GM21576 (cell line): ENCODE measurements around the gene SOCS3.
"Not testable (repeated sequence)": the region's sequence is repeated elsewhere in the genome, so short reads cannot be mapped to it uniquely, and the experiment has no call there.

Source experiments
- ATAC-seq: cut with Tn5 transposase; IDR thresholded peaks from one replicate; pipeline ENCODE4 v1.9.1; 2021; ENCODE audit warnings: mild to moderate bottlenecking, moderate library complexity; ENCODE audit not compliant: unreplicated experiment

Gene SOCS3

GRCh38 chr17:78332991-78333390 is 26.9 kb downstream of the SOCS3 start:
- ATAC-seq = no peak

DNA sequence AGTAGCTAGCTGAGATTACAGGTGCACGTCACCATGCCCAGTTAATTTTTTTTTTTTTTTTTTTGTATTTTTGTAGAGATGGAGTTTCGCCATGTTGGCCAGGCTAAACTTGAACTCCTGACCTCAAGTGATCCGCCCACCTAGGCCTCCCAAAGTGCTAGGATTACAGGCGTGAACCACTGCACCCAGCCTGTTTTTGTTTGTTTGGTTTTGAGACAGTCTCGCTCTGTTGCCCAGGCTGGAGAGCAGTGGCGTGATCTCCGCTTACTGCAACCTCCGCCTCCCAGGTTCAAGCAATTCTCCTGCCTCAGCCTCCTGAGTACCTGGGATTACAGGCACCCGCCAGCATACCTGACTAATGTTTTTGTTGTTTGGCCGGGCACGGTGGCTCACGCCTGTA is 28.5 kb downstream of the SOCS3 start:
- not testable (repeated sequence) for ATAC-seq

GRCh38 chr17:78330570-78331224 is 29.2 kb downstream of the SOCS3 start:
- no peak for ATAC-seq

DNA sequence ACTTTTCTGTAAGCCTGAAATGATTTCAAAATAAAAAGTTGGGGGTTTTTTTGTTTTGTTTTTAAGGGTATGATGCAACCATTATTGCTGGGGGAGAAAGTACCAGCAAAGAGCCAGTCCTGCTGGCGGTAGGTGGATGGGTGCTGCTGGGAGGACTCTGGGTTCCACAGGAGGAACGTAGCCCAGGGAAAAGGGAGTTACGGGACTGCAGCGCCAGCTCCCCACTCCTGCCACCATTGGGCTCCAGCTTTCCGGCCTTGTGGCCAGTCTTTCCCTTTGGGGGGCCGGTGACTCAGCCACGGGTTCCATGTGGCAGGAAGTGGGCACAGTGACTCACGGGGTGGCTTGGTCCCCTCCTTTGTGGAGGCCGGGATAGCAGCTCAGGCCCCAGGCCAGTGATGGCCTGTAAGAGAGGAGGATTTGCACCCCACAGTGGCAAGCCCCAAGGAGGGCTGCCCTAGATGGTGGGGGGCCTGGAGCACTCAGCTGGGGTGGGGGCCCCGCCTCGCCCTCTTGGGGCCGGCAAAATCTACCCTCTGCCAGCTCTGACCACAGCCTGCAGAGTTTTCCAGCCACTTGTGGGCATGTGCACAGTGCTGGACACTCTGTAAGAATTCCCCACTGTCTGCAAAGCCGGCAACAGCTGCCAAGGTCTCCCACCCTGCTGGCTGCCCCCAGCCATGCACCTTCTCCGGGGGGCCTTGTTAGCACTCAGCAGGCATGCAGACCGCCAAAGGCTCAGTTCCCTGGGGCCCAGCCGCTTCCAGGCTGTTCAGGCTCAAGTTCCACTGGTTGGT is 30.4 kb downstream of the SOCS3 start:
- no peak for ATAC-seq

- ATAC-seq = no peak
Observed at GRCh38 chr17:78327880-78328279, 32.0 kb downstream of the SOCS3 start.

GRCh38 chr17:78325076-78325687 is 34.7 kb downstream of the SOCS3 start:
- ATAC-seq = no peak

GRCh38 chr17:78324391-78325075 is 35.3 kb downstream of the SOCS3 start:
- ATAC-seq = no peak

DNA sequence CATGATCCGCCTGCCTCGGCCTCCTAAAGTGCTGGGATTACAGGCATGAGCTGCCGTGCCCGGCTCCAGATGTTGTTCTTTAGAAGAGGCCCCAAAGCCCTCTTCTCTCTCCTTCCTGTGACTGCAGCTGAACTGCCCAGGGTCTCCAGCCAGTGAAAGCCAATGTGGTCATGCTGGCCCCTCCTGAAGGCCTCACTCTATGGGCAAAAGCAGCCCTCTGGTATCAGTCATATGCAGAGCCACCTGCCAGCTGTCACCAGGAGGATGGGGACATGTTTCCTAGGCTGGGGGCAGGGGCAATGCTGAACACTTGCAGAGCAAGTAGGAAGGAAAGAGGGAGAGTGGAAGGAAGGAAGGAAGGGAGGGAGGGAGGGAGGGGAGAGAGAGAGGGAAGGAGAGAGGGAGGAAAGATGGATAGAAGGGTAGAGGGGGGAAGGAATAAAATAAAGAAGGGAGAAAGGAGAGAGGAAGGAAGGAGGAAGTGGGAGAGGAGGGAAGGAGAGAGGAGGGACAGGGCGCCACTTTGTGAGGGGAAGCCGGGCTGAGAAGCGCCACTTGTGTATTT is 36.0 kb downstream of the SOCS3 start:
- no peak for ATAC-seq

DNA sequence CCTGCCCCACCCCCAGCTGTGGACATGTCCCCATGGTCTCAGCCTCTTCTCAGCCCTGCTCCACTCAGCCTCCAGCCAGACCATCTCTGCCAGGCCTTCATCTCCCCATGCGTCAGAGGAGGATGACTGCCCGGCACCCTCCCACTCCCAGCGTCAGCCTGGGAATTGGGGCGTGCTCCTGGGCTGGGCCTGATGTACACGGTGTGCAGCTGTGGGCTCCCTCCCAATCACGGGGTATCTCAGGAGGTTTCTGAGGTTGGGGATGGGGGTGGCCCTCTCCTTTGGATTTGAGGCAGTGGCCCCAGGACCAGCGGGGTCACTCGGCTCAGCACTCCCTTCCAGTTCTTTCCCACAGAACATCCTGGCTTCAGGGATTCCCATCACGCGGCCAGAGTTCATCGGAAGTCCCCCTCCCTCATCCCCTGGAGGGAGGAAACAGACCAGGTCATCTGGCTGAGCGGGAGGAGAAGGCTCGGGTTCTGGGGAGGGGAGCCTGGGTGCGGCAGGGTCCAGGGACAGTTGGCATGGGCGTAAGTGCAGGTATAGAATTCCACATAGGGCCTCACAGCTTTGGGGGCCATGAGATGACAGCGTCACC is 36.9 kb downstream of the SOCS3 start:
- ATAC-seq = no peak

DNA sequence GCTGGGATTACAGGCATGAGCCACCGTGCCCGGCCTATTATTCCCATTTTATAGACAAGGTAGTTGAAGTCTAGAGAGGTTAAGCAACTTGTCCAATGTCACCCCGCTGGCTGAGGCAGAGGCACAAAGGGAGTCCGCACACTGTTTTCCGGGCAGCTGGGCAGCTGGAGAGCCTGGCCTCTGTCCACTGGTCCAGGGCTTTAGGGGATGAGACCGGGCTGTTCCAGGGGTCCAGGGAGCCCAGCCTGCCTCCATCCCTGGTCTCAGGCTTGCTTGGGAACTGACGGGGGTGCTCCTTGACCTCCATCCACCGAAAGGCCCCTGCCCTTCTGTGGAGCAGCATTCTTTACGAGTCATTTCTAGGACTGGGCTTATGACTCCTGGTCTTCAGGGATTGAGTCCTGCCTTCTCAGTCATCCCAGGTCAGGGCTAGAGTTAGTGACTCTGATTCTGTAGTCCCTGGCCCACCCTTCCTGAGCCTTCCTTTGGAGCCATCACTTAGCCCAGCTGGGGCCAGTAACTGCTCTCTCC is 37.5 kb downstream of the SOCS3 start:
- ATAC-seq = no peak

- no peak for ATAC-seq
Observed at GRCh38 chr17:78318843-78319242, 41.0 kb downstream of the SOCS3 start.

- ATAC-seq = no peak
Observed at GRCh38 chr17:78318407-78318806, 41.5 kb downstream of the SOCS3 start.

DNA sequence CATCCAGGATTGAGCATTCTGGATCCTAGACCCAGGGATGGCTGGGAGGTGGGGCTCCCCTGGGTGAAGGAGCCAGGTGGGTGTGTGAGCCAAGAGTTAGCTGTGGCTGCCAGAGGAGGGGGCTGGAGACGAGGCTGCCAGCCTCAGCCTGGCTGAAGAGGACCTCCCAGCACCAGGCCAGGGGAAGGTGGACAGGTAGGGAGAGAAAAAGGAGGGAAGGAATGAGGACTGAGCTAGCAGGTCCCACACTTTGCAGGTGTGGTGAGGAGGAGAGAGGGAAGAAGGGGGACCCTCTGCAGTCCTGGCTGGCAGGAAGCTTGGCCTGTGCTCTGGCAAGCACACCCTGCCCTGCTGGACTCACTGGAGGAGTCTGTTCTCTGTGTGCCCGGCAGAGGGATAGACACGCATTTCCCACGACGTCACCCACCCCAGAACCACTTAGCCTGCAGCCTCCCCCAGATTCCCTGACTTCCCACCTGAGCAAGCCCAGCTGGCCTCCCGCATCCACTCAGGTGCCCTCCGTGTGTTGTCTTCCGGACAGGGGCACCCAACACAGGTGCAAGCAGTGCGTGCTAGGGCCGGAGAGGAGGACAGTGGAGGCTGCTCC is 42.0 kb downstream of the SOCS3 start:
- ATAC-seq = no peak

DNA sequence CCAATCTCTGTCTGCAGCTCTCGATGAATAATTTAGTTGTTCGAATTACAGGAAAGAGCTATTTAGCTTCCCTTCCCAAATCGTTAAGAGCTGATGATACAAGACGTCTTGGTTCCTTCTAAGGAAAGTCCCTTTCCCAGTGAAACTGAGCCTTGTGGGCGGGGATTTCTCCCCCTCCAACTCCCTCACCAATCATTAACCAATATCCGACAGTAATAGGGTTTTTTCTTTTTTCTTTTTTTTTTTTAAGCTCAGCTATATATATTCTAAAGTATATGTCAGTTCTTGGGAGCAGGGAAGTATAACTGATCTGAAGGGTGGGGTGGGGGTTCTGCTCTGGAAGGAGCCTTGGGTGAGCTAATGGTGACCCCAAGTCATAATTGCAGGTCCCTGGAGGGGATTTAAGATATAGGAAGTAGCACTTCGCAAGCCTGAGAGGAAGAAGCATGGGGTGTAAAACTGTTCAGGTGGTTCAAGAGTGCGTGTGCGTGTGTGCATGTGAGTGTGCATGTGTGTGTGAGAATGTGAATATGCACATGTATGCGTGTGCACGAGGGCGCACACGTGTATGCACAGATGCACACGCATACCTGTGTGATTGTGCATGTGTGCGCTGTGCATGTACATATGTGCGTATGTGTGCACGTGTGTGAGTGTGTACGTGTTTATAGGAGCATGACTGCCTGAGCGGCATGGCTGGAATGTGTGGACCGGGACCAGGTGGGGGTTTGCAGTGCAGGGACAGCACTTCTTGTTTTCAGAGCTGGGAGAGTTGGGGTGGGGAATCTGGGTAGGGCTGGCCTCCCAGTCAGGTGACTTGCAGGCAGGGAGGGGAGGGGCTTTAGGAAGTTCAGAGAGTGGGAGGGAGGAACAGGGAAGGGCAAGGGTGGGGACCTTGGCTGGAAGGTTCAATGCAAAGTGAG is 42.7 kb downstream of the SOCS3 start:
- no peak for ATAC-seq

DNA sequence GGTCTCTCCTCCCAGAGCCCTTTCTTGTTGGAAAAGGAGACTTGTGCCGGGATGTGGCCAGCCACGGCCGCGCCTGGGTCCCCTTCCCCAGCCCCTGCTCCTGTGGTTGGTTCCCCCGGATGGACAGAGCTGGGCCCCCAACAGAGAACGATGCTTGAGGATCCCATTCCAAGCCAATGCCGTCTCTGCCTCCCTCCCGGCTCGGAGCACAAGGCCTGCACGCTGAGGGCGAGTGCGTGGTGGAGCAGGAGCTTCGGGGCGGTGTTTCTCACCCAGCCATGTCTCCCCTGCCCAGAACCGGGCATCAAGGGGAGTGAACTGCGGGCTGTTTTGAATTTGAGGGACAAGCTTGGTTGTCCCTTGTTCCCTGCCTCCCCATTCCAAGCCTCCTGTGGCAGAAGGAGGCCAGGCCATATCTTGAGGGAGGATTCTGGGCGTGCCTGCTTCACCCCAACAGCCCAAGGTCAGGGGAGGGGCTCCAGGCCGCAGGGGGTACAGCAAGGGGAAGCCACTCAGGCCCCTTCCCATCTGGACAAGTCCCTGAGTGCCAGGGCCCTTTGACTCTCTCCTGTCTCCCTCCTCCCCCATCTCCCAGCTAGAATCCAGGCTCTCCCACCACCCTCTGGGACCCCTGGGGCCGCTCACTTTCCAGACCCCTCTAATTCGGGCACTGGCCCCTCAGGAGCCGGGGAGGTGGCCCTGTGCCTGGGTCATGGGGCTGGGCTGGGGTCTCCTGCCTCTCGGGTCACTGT is 43.6 kb downstream of the SOCS3 start:
- no peak for ATAC-seq

DNA sequence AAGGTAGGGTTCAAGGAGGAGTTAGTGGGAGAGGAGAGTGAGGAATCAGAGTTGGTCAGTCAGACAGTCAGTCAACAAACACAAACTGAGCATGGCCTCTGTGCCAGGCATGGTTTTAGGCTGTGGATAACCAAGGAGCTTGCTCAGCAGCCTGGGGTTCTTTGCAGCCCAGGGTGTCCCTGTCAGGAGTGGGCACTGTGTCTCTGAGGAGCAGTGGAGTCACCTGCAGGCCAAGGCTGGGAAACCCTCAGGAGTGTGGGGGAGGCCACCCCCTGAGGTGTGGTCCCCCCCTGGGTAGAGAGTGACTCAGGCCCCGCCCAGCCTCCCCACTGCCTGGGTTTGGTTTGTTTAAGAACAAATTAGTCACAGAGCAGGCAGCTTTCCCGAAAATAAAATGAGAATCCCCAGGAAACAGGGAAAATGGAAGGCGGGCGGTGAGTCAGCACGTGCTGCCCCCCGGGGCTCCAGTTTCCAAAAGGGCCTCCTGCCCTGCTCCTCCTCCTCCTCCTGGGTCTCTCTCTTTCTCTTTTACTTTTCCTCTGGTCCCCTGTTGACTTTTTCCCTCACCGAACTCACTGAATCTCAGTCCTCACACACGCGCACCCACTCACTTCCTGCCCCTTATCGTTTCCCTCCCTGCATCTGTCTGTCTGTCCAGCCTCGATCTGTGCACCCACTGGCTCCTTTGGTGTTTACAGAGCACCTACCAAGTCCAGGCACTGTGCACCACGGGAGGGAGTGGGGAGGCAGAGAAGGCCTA is 44.3 kb downstream of the SOCS3 start:
- no peak for ATAC-seq

DNA sequence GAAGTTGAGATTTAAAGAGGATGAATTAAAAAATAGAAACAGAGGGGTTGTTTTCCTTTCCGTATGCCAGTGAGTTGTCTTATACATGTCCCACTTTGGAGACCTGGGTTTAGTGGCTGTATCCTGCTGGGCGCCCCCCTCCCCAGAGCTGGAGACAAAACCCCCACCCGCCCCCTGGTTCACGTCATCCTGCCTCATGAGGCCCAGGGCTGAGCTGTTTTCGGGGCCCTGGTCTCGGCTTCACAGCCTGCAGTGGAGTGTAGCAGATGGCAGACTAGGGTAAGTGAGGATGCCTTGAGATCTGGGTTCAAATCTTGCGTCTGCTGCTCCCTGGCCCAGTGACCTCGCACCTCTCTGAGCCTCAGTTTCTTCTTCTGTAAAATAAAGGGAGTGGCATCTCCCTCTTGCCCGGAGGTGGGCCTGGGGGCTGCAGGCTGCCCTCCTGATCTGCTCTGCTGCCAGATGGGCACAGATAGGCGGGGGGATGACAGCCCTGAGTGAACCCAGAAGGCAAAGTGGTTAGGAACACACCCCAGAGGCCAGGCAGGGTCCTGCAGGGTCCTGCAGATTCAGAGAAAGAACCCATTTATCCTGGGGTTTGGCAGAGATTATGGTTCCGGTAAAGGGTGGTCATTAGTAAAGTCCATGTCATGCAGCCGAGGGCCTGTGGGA is 45.1 kb downstream of the SOCS3 start:
- no peak for ATAC-seq
